K562 (cell line): ENCODE data around the gene TRIM32. TPM values are rescaled to one million over a fixed set of nuclear protein-coding genes. Genes with fewer than 3 reads are reported as not detected.

ENCODE experiments used
- ATAC-seq: fragments of 200-7000 bp; cut with Tn5 transposase; 3 replicates; pipeline ENCODE4 v1.9.1; 2020; ENCODE audit warnings: moderate library complexity
- BruUV-seq: library from RNA; stranded (reverse); fragments of 400-500 nt; replicated peaks from 2 replicates; lab custom pipeline; 2021; lab: Mats Ljungman, UMichigan
- CTCF ChIA-PET: fragments of 300-600 bp; formaldehyde crosslinking; extraction: SDS; loops from one replicate; lab custom pipeline; 2021; ENCODE audit warnings: low intra/inter-chr PET ratio; lab: Yijun Ruan, JAX
- POLR2A ChIA-PET: fragments of 300-600, 350-650 bp; sonication (Branson Sonifier 250); formaldehyde crosslinking; extraction: SDS; loops from one replicate; lab custom pipeline; 2021; ENCODE audit warnings: antibody characterized with exemption, inconsistent platforms; lab: Yijun Ruan, JAX
- DNase-seq, 4 experiments: peaks; one replicate each; pipeline versions ENCODE4 v3.0.0 to v3.0.0-alpha.2; 2011 to 2018; ENCODE audit warnings: low spot score in 3 of 4, mixed read lengths in 3 of 4; ENCODE audit errors: extremely low read depth in 1 of 4
- FAIRE-seq: peaks from 2 replicates; lab custom pipeline; 2011; peaks lifted over from hg19 to GRCh38; lab: Jason Lieb, UNC
- H2AFZ ChIP-seq: 2 replicates; pipeline ENCODE4 v1.6.0; 2011; ENCODE audit warnings: low read depth, low read length, control low read depth, inconsistent platforms
- H3K27ac ChIP-seq: fragments of 200-600 bp; 3 replicates; pipeline ENCODE4 v1.8.0; 2011; ENCODE audit warnings: low read depth, mild to moderate bottlenecking, control low read depth, inconsistent platforms, low read length, moderate library complexity, mixed read lengths; ENCODE audit errors: extremely low read depth
- H3K27me3 ChIP-seq, 2 experiments: fragments of 300-600 bp in 1 of 2; 2 replicates in 1 of 2; 3 replicates in 1 of 2; pipeline versions ENCODE4 v1.6.0 to v1.8.0; 2011; ENCODE audit warnings: inconsistent platforms in 2 of 2, low read length in 2 of 2, mild to moderate bottlenecking in 1 of 2, mixed read lengths in 1 of 2, moderate library complexity in 1 of 2; ENCODE audit not compliant: control insufficient read depth in 2 of 2, insufficient read depth in 2 of 2
- H3K36me3 ChIP-seq: fragments of 300-600 bp; 3 replicates; pipeline ENCODE4 v1.8.0; 2011; ENCODE audit warnings: mild to moderate bottlenecking, low read length, inconsistent platforms; ENCODE audit not compliant: control insufficient read depth, insufficient read depth
- H3K4me1 ChIP-seq, 2 experiments: fragments of 200-600 bp in 1 of 2; replicated peaks in 1 of 2; 2 replicates in 1 of 2; 3 replicates in 1 of 2; pipeline versions ENCODE4 v1.5.1 to v1.8.0; 2011; ENCODE audit warnings: inconsistent platforms in 2 of 2, low read length in 2 of 2, mild to moderate bottlenecking in 1 of 2, mixed read lengths in 1 of 2, moderate library complexity in 1 of 2; ENCODE audit not compliant: control insufficient read depth in 2 of 2, insufficient read depth in 2 of 2
- H3K4me2 ChIP-seq: 2 replicates; pipeline ENCODE4 v1.6.1; 2011; ENCODE audit warnings: low read length, control low read depth, inconsistent platforms, mixed read lengths; ENCODE audit not compliant: insufficient read depth
- H3K4me3 ChIP-seq: fragments of 200-600 bp; sonication (generic), shearing (Covaris generic); 2 replicates; pipeline ENCODE4 v1.5.1; 2016; ENCODE audit warnings: control low read depth, inconsistent platforms
- H3K79me2 ChIP-seq: fragments of 200-600 bp; 3 replicates; pipeline ENCODE4 v1.8.0; 2011; ENCODE audit warnings: low read length, inconsistent platforms; ENCODE audit not compliant: control insufficient read depth, insufficient read depth
- H3K9ac ChIP-seq, 2 experiments: 2 replicates each; pipeline versions ENCODE4 v1.6.0 to v1.6.1; 2011; ENCODE audit warnings: low read depth in 2 of 2, low read length in 2 of 2, control low read depth in 1 of 2, inconsistent platforms in 1 of 2, mild to moderate bottlenecking in 1 of 2, mixed read lengths in 1 of 2; ENCODE audit not compliant: insufficient read depth in 1 of 2
- H3K9me1 ChIP-seq: one replicate; pipeline ENCODE4 v1.6.0; 2011; ENCODE audit warnings: inconsistent platforms, mild to moderate bottlenecking, low read length, moderate library complexity; ENCODE audit not compliant: control insufficient read depth, insufficient read depth
- H3K9me3 ChIP-seq: replicated peaks from 2 replicates; pipeline ENCODE4 v1.5.1; 2011; ENCODE audit warnings: low read depth, low read length, inconsistent platforms; ENCODE audit not compliant: control insufficient read depth, insufficient read depth
- H4K20me1 ChIP-seq: replicated peaks from 2 replicates; pipeline ENCODE4 v1.6.1; 2011; ENCODE audit warnings: low read length, inconsistent platforms, mixed read lengths; ENCODE audit not compliant: control insufficient read depth, insufficient read depth
- BCOR ChIP-seq: fragments of 450-650 bp; IDR thresholded peaks from 2 replicates; pipeline ENCODE4 v1.6.1; 2016
- CBFA2T2 ChIP-seq: fragments of 450-650 bp; conservative IDR thresholded peaks from 2 replicates; pipeline ENCODE4 v1.6.1; 2017; ENCODE audit warnings: mild to moderate bottlenecking
- ETV5 ChIP-seq: sonication (generic); formaldehyde crosslinking; IDR thresholded peaks from 2 replicates; pipeline ENCODE4 v1.4.0; 2020; ENCODE audit warnings: low read depth, mild to moderate bottlenecking, missing genetic modification reagents
- EZH2 ChIP-seq: IDR thresholded peaks from 2 replicates; pipeline ENCODE4 v1.6.1; 2012; ENCODE audit warnings: low read depth, mild to moderate bottlenecking, inconsistent platforms, low read length, borderline replicate concordance
- KLF13 ChIP-seq: fragments of 450-650 bp; IDR thresholded peaks from 2 replicates; pipeline ENCODE4 v1.6.1; 2016; ENCODE audit warnings: missing genetic modification characterization, low read depth, mild to moderate bottlenecking, missing compliant biosample characterization, moderate library complexity, borderline replicate concordance
- MAZ ChIP-seq, 2 experiments: fragments of 450-650 bp in 1 of 2; sonication (generic) in 1 of 2; formaldehyde crosslinking; IDR thresholded peaks in 1 of 2; conservative IDR thresholded peaks in 1 of 2; 2 replicates each; pipeline versions ENCODE4 v1.4.0 to v1.5.0; 2020; ENCODE audit warnings: mild to moderate bottlenecking in 1 of 2, missing genetic modification reagents in 1 of 2
- TOE1 ChIP-seq, 2 experiments: fragments of 450-650 bp in 1 of 2; sonication (generic) in 1 of 2; formaldehyde crosslinking in 1 of 2; IDR thresholded peaks; 2 replicates each; pipeline versions ENCODE4 v1.7.1 to v1.8.0; 2016 to 2022; ENCODE audit warnings: borderline replicate concordance in 2 of 2, mild to moderate bottlenecking in 2 of 2, antibody characterized with exemption in 1 of 2, inconsistent platforms in 1 of 2, low read depth in 1 of 2, missing genetic modification reagents in 1 of 2, moderate library complexity in 1 of 2
- ZKSCAN8 ChIP-seq: fragments of 200-800 bp; sonication (Bioruptor generic); IDR thresholded peaks from 2 replicates; pipeline ENCODE4 v1.6.1; 2016; ENCODE audit warnings: missing genetic modification characterization, missing compliant biosample characterization
- ZNF146 ChIP-seq: IDR thresholded peaks from one replicate; pipeline ENCODE4 v1.6.1; 2018; ENCODE audit warnings: missing compliant biosample characterization; ENCODE audit not compliant: unreplicated experiment
- ZNF24 ChIP-seq: fragments of 450-650 bp; IDR thresholded peaks from 2 replicates; pipeline ENCODE4 v1.6.1; 2016
- ZNF408 ChIP-seq: fragments of 250-450 bp; sonication (Bioruptor Pico); IDR thresholded peaks from 2 replicates; pipeline ENCODE4 v1.4.0; 2020; ENCODE audit warnings: low read depth, mild to moderate bottlenecking, moderate library complexity
- ZNF75A ChIP-seq: fragments of 450-650 bp; formaldehyde crosslinking; IDR thresholded peaks from 2 replicates; pipeline ENCODE4 v1.4.0; 2020; ENCODE audit warnings: mild to moderate bottlenecking
- ZSCAN29 ChIP-seq: fragments of 450-650 bp; IDR thresholded peaks from 2 replicates; pipeline ENCODE4 v1.6.1; 2017
- WGBS: fragments of 100-300 bp; shearing (Covaris generic); methylation state at CpG from one replicate; pipeline ENCODE4 v1.1.6; 2016; ENCODE audit warnings: low coverage, mixed read lengths; ENCODE audit not compliant: insufficient coverage; ENCODE audit errors: missing lambda C conversion rate; 5-methylcytosine and 5-hydroxymethylcytosine counted together
- in situ Hi-C: fragments of 300-500 bp; cut with MboI; formaldehyde crosslinking; loops from 4 replicates; pipeline ENCODE4 v1.15.0; 2018; ENCODE audit warnings: inconsistent platforms, mixed read lengths
- intact Hi-C: fragments of 100-400 bp; cut with micrococcal nuclease; formaldehyde crosslinking; loops from 2 replicates; pipeline ENCODE4 v1.14.2; 2022
- polyA plus RNA-seq, 8 experiments: library from polyadenylated mRNA; depleted of rRNA in 4 of 8; stranded (reverse) in 5 of 8; unstranded in 3 of 8; fragments of >200 nt; fragmentation: Nextera tagmentation in 2 of 8; fragmentation: Illumina TruSeq in 1 of 8; extraction: Ambion mirVana in 2 of 8; extraction: Trizol in 1 of 8; gene quantifications; 2 replicates each; pipeline versions ENCODE4 v1.2.1 to v1.2.3, GENCODE V29; 2011 to 2014; ENCODE audit warnings: inconsistent platforms in 1 of 8, missing spikeins in 1 of 8
- total RNA-seq, 7 experiments: library from RNA; depleted of rRNA in 6 of 7; stranded (reverse); fragments of >200 nt in 6 of 7; fragmentation: Illumina TruSeq in 2 of 7; extraction: Trizol in 2 of 7; gene quantifications; 2 replicates each; pipeline versions ENCODE4 v1.2.1 to v1.2.3, GENCODE V29; 2011 to 2021; ENCODE audit warnings: low replicate concordance in 1 of 7
- TF ChIP-seq, protein P1 (sequence below): fragments of 250-450 bp; sonication (Bioruptor Pico); IDR thresholded peaks from 2 replicates; pipeline ENCODE4 v1.8.0; 2021; ENCODE audit warnings: borderline replicate concordance, mild to moderate bottlenecking, moderate library complexity; ENCODE audit not compliant: poor library complexity, severe bottlenecking
- TF ChIP-seq, protein P2 (sequence below): fragments of 450-650 bp; IDR thresholded peaks from 2 replicates; pipeline ENCODE4 v1.6.1; 2016; ENCODE audit warnings: antibody characterized with exemption
- TF ChIP-seq, protein P3 (sequence below): sonication (generic); formaldehyde crosslinking; IDR thresholded peaks from 2 replicates; pipeline ENCODE4 v1.8.0; 2022; ENCODE audit warnings: mild to moderate bottlenecking, missing genetic modification reagents, borderline replicate concordance
- TF ChIP-seq, protein P4 (sequence below), 2 experiments: IDR thresholded peaks; 2 replicates each; pipeline ENCODE4 v1.6.1; 2011; ENCODE audit warnings: borderline replicate concordance in 1 of 2, control low read depth in 1 of 2, low read depth in 1 of 2, low read length in 1 of 2, mild to moderate bottlenecking in 1 of 2, mixed read lengths in 1 of 2, moderate library complexity in 1 of 2; ENCODE audit not compliant: insufficient read depth in 1 of 2, insufficient read length in 1 of 2, poor library complexity in 1 of 2, severe bottlenecking in 1 of 2; ENCODE audit errors: extremely low read depth in 1 of 2

The TRIM32 gene
- total and polyA plus RNA-seq, 9 of the 15 experiments (the other 6 are each of a cell fraction or from before 2014, with no cell fraction given): 3.5 to 9.4 (median 5.9) TPM

DNA sequence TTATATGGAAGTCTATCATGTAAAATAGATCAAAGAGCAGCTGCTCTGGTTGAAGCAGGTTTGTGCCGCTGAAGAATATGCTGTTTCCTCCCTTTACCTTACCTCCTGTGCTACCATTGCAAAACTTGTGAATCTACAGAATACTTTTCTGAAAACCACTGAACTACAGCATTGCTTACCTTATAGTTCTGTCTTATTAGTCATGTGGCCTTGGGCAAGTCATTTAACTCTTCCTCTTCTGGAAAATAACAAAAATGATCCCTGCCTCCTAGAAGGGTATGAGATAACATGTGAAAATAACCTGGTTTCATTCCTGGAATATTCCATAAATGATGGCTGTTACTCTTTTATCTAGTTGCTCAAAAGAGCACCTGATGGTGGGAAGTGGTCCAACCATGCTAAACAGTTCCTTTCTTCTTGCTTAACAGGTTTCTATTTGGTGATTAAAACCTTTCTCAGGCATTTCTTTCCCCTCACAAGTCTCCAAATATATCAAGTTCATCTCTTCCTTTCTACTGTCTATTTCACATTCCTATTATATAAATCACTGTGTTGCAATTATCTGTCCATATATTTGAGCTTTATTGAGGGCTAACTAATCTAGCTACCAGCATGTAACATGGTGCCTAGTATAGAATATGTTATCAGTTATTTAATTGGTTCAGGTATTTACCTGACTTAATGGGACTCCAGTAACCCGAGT, 15.0 kb downstream of the TRIM32 start:
- H3K9me1 ChIP-seq: no peaks in the 10 kb centered on the region
- no peak overlapping the region for H3K4me2 ChIP-seq
- no peak overlapping the region for H3K27ac ChIP-seq
- intact Hi-C loops (no loop called here), in situ Hi-C loops (no loop called here)
- ATAC-seq (no peak), DNase-seq (no peak), FAIRE-seq (no peak)
- no TSS peak for BruUV-seq
- H3K27me3 ChIP-seq: no peaks in the 10 kb centered on the region
- 35% methylated on average over 2 of the region's 2 CpGs for WGBS
- H3K9ac ChIP-seq: no peak overlapping the region
- no peaks in the 10 kb centered on the region for H3K4me1 ChIP-seq
- no peaks in the 10 kb centered on the region for H3K9me3 ChIP-seq
- no peaks in the 10 kb centered on the region for H3K79me2 ChIP-seq
- no peaks in the 10 kb centered on the region for H4K20me1 ChIP-seq
- ChIA-PET POLR2A (no interaction called here), CTCF (no interaction called here)
- no peak overlapping the region for H3K4me3 ChIP-seq
- H2AFZ ChIP-seq: no peak overlapping the region
- TF ChIP-seq ZSCAN29 (no peak), ETV5 (CRISPR knock-in tag) (no peak), ZNF24 (no peak), KLF13 (tag) (no peak), ZNF75A (CRISPR knock-in tag) (no peak), CBFA2T2 (no peak), TOE1 (IDR thresholded peaks at IDR 0.05; ENCODE audit: borderline replicate concordance) (no peak), TOE1 (CRISPR knock-in tag; IDR thresholded peaks at IDR 0.05; ENCODE audit: borderline replicate concordance, low read depth) (no peak), ZKSCAN8 (CRISPR knock-in tag) (no peak), MAZ (CRISPR knock-in tag; conservative IDR thresholded peaks at IDR 0.05 in 1 of 2, IDR thresholded peaks at IDR 0.05 in 1 of 2) (no peak), EZH2 (no peak), ZNF146 (no peak), BCOR (no peak), ZNF408 (CRISPR knock-in tag) (no peak)
- TF ChIP-seq, protein P1, sequence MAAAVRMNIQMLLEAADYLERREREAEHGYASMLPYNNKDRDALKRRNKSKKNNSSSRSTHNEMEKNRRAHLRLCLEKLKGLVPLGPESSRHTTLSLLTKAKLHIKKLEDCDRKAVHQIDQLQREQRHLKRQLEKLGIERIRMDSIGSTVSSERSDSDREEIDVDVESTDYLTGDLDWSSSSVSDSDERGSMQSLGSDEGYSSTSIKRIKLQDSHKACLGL (CRISPR knock-in tag): no peak
- TF ChIP-seq, protein P2, sequence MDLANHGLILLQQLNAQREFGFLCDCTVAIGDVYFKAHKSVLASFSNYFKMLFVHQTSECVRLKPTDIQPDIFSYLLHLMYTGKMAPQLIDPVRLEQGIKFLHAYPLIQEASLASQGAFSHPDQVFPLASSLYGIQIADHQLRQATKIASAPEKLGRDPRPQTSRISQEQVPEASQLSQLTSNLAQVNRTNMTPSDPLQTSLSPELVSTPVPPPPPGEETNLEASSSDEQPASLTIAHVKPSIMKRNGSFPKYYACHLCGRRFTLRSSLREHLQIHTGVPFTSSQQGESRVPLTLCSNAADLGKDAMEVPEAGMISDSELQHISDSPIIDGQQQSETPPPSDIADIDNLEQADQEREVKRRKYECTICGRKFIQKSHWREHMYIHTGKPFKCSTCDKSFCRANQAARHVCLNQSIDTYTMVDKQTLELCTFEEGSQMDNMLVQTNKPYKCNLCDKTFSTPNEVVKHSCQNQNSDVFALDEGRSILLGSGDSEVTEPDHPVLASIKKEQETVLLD: no peak
- TF ChIP-seq, protein P3, sequence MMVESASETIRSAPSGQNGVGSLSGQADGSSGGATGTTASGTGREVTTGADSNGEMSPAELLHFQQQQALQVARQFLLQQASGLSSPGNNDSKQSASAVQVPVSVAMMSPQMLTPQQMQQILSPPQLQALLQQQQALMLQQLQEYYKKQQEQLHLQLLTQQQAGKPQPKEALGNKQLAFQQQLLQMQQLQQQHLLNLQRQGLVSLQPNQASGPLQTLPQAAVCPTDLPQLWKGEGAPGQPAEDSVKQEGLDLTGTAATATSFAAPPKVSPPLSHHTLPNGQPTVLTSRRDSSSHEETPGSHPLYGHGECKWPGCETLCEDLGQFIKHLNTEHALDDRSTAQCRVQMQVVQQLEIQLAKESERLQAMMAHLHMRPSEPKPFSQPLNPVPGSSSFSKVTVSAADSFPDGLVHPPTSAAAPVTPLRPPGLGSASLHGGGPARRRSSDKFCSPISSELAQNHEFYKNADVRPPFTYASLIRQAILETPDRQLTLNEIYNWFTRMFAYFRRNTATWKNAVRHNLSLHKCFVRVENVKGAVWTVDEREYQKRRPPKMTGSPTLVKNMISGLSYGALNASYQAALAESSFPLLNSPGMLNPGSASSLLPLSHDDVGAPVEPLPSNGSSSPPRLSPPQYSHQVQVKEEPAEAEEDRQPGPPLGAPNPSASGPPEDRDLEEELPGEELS (CRISPR knock-in tag): no peak
- TF ChIP-seq, protein P4, sequence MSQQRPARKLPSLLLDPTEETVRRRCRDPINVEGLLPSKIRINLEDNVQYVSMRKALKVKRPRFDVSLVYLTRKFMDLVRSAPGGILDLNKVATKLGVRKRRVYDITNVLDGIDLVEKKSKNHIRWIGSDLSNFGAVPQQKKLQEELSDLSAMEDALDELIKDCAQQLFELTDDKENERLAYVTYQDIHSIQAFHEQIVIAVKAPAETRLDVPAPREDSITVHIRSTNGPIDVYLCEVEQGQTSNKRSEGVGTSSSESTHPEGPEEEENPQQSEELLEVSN (IDR thresholded peaks at IDR 0.05; ENCODE audit: borderline replicate concordance in 1 of 2, extremely low read depth in 1 of 2, insufficient read depth in 1 of 2, insufficient read length in 1 of 2, low read depth in 1 of 2, low read length in 1 of 2, poor library complexity in 1 of 2, severe bottlenecking in 1 of 2): no peak
- TF ChIP-seq, all 486 proteins: peak for 0
- H3K36me3 ChIP-seq: peaks cover 28% of the 10 kb centered on the region
